Osteocyte (in vitro differentiated cells): ENCODE results near the gene GRIA4. TPM values are rescaled to one million over a fixed set of nuclear protein-coding genes. Genes with fewer than 3 reads are reported as not detected.

Experiments
- DNase-seq: peaks from one replicate; pipeline ENCODE4 v3.0.0; 2021; ENCODE audit warnings: mixed read lengths; ENCODE audit not compliant: unreplicated experiment; ENCODE audit errors: extremely low spot score
- H3K27ac Mint-ChIP-seq: one replicate; pipeline ENCODE4 v1.8.0; 2021; ENCODE audit warnings: mild to moderate bottlenecking, mixed read lengths; ENCODE audit not compliant: unreplicated experiment
- H3K27me3 Mint-ChIP-seq: one replicate; pipeline ENCODE4 v1.8.0; 2021; ENCODE audit warnings: mixed read lengths; ENCODE audit not compliant: unreplicated experiment
- H3K36me3 Mint-ChIP-seq: one replicate; pipeline ENCODE4 v1.8.0; 2021; ENCODE audit warnings: mixed read lengths; ENCODE audit not compliant: unreplicated experiment
- H3K4me1 Mint-ChIP-seq: one replicate; pipeline ENCODE4 v1.8.0; 2021; ENCODE audit warnings: mixed read lengths; ENCODE audit not compliant: unreplicated experiment
- H3K4me3 Mint-ChIP-seq: one replicate; pipeline ENCODE4 v1.8.0; 2021; ENCODE audit warnings: mild to moderate bottlenecking, moderate library complexity, mixed read lengths; ENCODE audit not compliant: unreplicated experiment
- H3K9me3 Mint-ChIP-seq: one replicate; pipeline ENCODE4 v1.8.0; 2021; ENCODE audit warnings: mixed read lengths; ENCODE audit not compliant: unreplicated experiment
- total RNA-seq: library from RNA; stranded (reverse); gene quantifications from 2 replicates; pipeline ENCODE4 v1.2.1, GENCODE V29; 2021
- TF ChIP-seq, protein P1 (sequence below): fragments of 200-600 bp; sonication (generic); IDR thresholded peaks from 2 replicates; pipeline ENCODE4 v1.5.0; 2021; ENCODE audit warnings: antibody characterized with exemption, mild to moderate bottlenecking, moderate library complexity

Gene GRIA4
- total RNA-seq, 1 donor from 2014 or later, result not detected

DNA sequence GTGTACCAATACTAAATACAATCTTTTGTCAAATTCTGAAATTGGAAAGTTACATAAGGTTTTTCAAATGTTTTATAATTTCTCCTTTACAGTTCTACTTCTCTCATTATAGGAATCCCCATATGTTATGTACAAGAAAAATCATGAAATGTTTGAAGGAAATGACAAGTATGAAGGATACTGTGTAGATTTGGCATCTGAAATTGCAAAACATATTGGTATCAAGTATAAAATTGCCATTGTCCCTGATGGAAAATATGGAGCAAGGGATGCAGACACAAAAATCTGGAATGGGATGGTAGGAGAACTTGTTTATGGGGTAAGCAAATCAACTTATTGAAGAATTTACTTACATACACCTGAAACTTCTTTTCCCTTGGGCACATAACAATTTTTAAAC is 308.7 kb downstream of the GRIA4 start:
- peaks cover 5% of the 10 kb centered on the region for H3K27me3 Mint-ChIP-seq
- no peaks in the 10 kb centered on the region for H3K9me3 Mint-ChIP-seq
- no peak for DNase-seq
- TF ChIP-seq, protein P1, sequence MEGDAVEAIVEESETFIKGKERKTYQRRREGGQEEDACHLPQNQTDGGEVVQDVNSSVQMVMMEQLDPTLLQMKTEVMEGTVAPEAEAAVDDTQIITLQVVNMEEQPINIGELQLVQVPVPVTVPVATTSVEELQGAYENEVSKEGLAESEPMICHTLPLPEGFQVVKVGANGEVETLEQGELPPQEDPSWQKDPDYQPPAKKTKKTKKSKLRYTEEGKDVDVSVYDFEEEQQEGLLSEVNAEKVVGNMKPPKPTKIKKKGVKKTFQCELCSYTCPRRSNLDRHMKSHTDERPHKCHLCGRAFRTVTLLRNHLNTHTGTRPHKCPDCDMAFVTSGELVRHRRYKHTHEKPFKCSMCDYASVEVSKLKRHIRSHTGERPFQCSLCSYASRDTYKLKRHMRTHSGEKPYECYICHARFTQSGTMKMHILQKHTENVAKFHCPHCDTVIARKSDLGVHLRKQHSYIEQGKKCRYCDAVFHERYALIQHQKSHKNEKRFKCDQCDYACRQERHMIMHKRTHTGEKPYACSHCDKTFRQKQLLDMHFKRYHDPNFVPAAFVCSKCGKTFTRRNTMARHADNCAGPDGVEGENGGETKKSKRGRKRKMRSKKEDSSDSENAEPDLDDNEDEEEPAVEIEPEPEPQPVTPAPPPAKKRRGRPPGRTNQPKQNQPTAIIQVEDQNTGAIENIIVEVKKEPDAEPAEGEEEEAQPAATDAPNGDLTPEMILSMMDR, result no peak
- no peak overlapping the region for H3K4me3 Mint-ChIP-seq
- H3K36me3 Mint-ChIP-seq, result no peaks in the 10 kb centered on the region
- no peaks in the 10 kb centered on the region for H3K4me1 Mint-ChIP-seq
- H3K27ac Mint-ChIP-seq, result no peak overlapping the region

DNA sequence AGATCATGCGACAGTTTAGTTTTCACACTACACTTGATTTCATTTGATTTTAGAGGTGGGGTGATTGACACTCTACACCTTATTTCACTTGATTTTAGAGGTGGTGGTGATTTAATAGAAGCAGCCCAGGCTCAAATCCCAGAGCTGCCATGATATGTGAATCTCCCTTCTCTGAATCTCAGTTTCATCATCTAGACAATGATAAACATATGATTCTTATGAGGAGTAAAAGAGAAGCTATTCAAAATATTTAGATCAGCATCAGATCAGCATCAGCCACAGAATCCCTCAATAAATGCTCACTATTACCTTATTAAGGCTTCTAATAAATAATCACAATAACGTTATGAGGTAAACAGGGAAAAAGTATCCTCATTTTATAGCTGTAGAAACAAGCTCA is 313.4 kb downstream of the GRIA4 start:
- no peak overlapping the region for H3K27ac Mint-ChIP-seq
- H3K4me1 Mint-ChIP-seq, result no peaks in the 10 kb centered on the region
- no peak for DNase-seq
- H3K27me3 Mint-ChIP-seq, result peaks cover 5% of the 10 kb centered on the region
- TF ChIP-seq, protein P1, result no peak
- H3K4me3 Mint-ChIP-seq, result no peak overlapping the region
- H3K9me3 Mint-ChIP-seq, result no peaks in the 10 kb centered on the region
- no peaks in the 10 kb centered on the region for H3K36me3 Mint-ChIP-seq

DNA sequence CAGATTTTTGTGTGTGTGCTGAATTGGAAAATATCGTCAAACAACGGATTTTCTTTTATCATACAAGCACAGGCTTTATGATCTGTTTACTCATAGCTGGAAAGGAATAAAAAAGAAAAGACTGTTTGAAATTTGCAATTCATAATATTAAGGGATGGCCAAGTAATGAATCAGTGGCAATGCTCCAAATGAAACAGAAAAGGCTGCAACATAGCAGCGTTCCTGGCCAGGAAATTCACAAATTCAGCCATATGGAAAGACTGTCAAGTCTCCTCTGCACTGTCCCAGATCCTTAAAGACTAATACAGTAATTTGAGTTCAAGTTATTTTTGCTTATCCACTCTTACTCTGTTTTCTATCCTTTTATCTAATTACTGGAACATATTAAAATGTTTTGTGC is 313.9 kb downstream of the GRIA4 start:
- Mint-ChIP-seq H3K9me3 (no peaks in the 10 kb centered on the region), H3K4me3 (no peak overlapping the region), H3K27me3 (peaks cover 5% of the 10 kb centered on the region), H3K4me1 (no peaks in the 10 kb centered on the region), H3K36me3 (no peaks in the 10 kb centered on the region), H3K27ac (no peak overlapping the region)
- TF ChIP-seq, protein P1, result no peak
- no peak for DNase-seq

DNA sequence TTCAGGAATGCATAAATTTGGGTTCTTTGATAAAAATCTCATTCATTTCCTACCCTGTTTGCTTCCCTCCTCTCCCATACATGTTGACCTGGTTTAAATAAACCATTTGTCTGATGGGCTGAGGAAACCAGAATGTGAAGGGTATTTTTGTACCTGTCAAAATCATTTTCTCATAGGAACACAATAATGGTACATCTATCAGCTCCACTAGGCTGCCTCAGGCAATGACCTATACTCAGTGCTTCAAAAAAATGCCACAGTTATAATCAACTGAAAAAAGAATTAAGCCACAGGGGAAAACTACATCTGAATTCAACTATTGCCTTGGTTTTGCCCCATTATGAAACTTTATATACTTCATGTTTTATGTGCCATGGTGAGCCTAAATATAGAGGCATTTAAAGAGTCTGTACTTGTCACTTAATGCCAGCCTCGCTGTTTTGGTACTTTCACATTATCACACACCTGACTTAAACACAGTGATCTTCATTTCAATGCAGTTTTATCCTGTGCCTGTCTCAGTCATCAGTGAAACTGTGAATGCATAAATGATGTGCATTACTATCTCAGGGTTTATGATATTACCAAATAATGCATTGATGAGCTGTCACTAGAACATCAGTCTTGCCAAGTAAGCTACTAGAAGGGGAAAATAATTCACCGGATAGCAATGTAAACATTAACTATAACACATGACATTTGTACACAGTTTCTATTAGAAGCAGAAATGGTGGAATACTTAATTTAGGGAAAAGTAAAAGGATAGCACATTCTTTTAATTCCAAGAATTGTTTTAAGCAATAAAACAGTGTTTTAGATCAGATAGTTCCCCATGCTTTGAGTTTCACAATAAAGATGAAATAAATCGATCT is 319.4 kb downstream of the GRIA4 start:
- no peaks in the 10 kb centered on the region for H3K9me3 Mint-ChIP-seq
- no peaks in the 10 kb centered on the region for H3K36me3 Mint-ChIP-seq
- H3K27ac Mint-ChIP-seq, result no peak overlapping the region
- DNase-seq, result no peak
- no peaks in the 10 kb centered on the region for H3K27me3 Mint-ChIP-seq
- TF ChIP-seq, protein P1, result no peak
- H3K4me1 Mint-ChIP-seq, result peaks cover 10% of the 10 kb centered on the region
- H3K4me3 Mint-ChIP-seq, result no peak overlapping the region

DNA sequence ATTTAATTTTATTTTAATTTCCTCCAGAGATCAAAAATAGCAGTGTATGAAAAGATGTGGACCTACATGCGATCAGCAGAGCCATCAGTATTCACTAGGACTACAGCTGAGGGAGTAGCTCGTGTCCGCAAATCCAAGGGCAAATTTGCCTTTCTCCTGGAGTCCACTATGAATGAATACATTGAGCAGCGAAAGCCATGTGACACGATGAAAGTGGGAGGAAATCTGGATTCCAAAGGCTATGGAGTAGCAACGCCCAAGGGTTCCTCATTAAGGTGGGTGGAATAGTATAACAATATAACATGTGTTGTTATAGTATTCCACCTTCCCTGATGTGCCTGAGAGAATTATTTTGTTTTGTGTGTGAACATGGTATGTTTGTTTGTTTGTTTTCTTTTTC is 323.8 kb downstream of the GRIA4 start:
- H3K9me3 Mint-ChIP-seq, result no peaks in the 10 kb centered on the region
- no peak overlapping the region for H3K4me3 Mint-ChIP-seq
- no peak for DNase-seq
- no peak overlapping the region for H3K27ac Mint-ChIP-seq
- peaks cover 19% of the 10 kb centered on the region for H3K4me1 Mint-ChIP-seq
- TF ChIP-seq, protein P1, result no peak
- no peaks in the 10 kb centered on the region for H3K27me3 Mint-ChIP-seq
- H3K36me3 Mint-ChIP-seq, result no peaks in the 10 kb centered on the region
